Measurements from ENCODE around the gene KCNMB2. TPM values are rescaled to one million over a fixed set of nuclear protein-coding genes. Genes with fewer than 3 reads are reported as not detected.

Gene KCNMB2
- total and polyA plus RNA-seq, 2 experiments from 2014 or later: not detected

GRCh38 chr3:178777718-178778411 is 241.6 kb downstream of the KCNMB2 start:
- no peaks in the 10 kb centered on the region for H3K36me3 ChIP-seq (ENCODE audit: low read depth)
- H2AFZ ChIP-seq: no peak overlapping the region
- no peaks in the 10 kb centered on the region for H3K9me2 ChIP-seq (ENCODE audit: insufficient read depth)
- WGBS, 2 experiments (ENCODE audit: low coverage in 1 of 2, low lambda C conversion rate in 2 of 2, missing lambda C conversion rate in 2 of 2): 12 to 16% methylated on average over 4 of the region's 4 CpGs
- H3K9me3 ChIP-seq (ENCODE audit: low read depth): no peaks in the 10 kb centered on the region
- TF ChIP-seq EZH2phosphoT487 (IDR thresholded peaks at IDR 0.05; ENCODE audit: insufficient read depth, low read depth) (no peak), EZH2 (IDR thresholded peaks at IDR 0.05; ENCODE audit: insufficient read depth, poor library complexity, severe bottlenecking) (no peak)
- H3K4me2 ChIP-seq (ENCODE audit: unreplicated experiment): no peak overlapping the region
- H4K20me1 ChIP-seq (ENCODE audit: insufficient read depth): no peaks in the 10 kb centered on the region
- no peaks in the 10 kb centered on the region for H3K27me3 ChIP-seq (replicated peaks; ENCODE audit: insufficient read depth)
- H3K9ac ChIP-seq: no peak overlapping the region
- peak; percentile 56 for DNase-seq
- H3K4me1 ChIP-seq (ENCODE audit: insufficient read depth): no peaks in the 10 kb centered on the region
- no peak overlapping the region for H3K4me3 ChIP-seq
- H3K79me2 ChIP-seq (ENCODE audit: insufficient read depth): no peaks in the 10 kb centered on the region
- H3K27ac ChIP-seq: no peak overlapping the region
- in situ Hi-C loops (cut with MboI): no loop called here
- H3F3A ChIP-seq (ENCODE audit: insufficient read depth): no peaks in the 10 kb centered on the region

- DNase-seq: no peak
- no peaks in the 10 kb centered on the region for H3F3A ChIP-seq (ENCODE audit: insufficient read depth)
- H3K9me2 ChIP-seq (ENCODE audit: insufficient read depth): no peaks in the 10 kb centered on the region
- no peaks in the 10 kb centered on the region for H3K27me3 ChIP-seq (replicated peaks; ENCODE audit: insufficient read depth)
- H3K9me3 ChIP-seq (ENCODE audit: low read depth): no peaks in the 10 kb centered on the region
- no peak overlapping the region for H3K9ac ChIP-seq
- in situ Hi-C loops (cut with MboI): no loop called here
- H2AFZ ChIP-seq: no peak overlapping the region
- no peaks in the 10 kb centered on the region for H3K4me1 ChIP-seq (ENCODE audit: insufficient read depth)
- no peaks in the 10 kb centered on the region for H3K79me2 ChIP-seq (ENCODE audit: insufficient read depth)
- no peak overlapping the region for H3K4me2 ChIP-seq (ENCODE audit: unreplicated experiment)
- H3K36me3 ChIP-seq (ENCODE audit: low read depth): no peaks in the 10 kb centered on the region
- H3K4me3 ChIP-seq: no peak overlapping the region
- TF ChIP-seq EZH2phosphoT487 (IDR thresholded peaks at IDR 0.05; ENCODE audit: insufficient read depth, low read depth) (no peak), EZH2 (IDR thresholded peaks at IDR 0.05; ENCODE audit: insufficient read depth, poor library complexity, severe bottlenecking) (no peak)
- H4K20me1 ChIP-seq (ENCODE audit: insufficient read depth): no peaks in the 10 kb centered on the region
- 37 to 42% methylated on average over 4 of the region's 4 CpGs for WGBS, 2 experiments (ENCODE audit: low coverage in 1 of 2, low lambda C conversion rate in 2 of 2, missing lambda C conversion rate in 2 of 2)
- no peak overlapping the region for H3K27ac ChIP-seq
Measured at GRCh38 chr3:178778589-178778988, 242.4 kb downstream of the KCNMB2 start.

- Histone ChIP-seq H2AFZ (no peak overlapping the region), H3K36me3 (ENCODE audit: low read depth) (no peaks in the 10 kb centered on the region), H3K4me1 (ENCODE audit: insufficient read depth) (no peaks in the 10 kb centered on the region), H3K27ac (no peak overlapping the region), H3F3A (ENCODE audit: insufficient read depth) (no peaks in the 10 kb centered on the region), H3K79me2 (ENCODE audit: insufficient read depth) (no peaks in the 10 kb centered on the region), H3K4me3 (no peak overlapping the region), H3K9me3 (ENCODE audit: low read depth) (no peaks in the 10 kb centered on the region), H3K9me2 (ENCODE audit: insufficient read depth) (no peaks in the 10 kb centered on the region), H3K9ac (no peak overlapping the region), H3K4me2 (ENCODE audit: unreplicated experiment) (no peak overlapping the region), H4K20me1 (ENCODE audit: insufficient read depth) (no peaks in the 10 kb centered on the region), H3K27me3 (replicated peaks; ENCODE audit: insufficient read depth) (no peaks in the 10 kb centered on the region)
- no peak for DNase-seq
- in situ Hi-C loops (cut with MboI): no loop called here
- TF ChIP-seq EZH2 (IDR thresholded peaks at IDR 0.05; ENCODE audit: insufficient read depth, poor library complexity, severe bottlenecking) (no peak), EZH2phosphoT487 (IDR thresholded peaks at IDR 0.05; ENCODE audit: insufficient read depth, low read depth) (no peak)
Measured at GRCh38 chr3:178785961-178786360, 249.7 kb downstream of the KCNMB2 start.

- no peak for TF ChIP-seq EZH2 (IDR thresholded peaks at IDR 0.05; ENCODE audit: insufficient read depth, poor library complexity, severe bottlenecking)
- TF ChIP-seq EZH2phosphoT487 (IDR thresholded peaks at IDR 0.05; ENCODE audit: insufficient read depth, low read depth): no peak
- no peaks in the 10 kb centered on the region for H3K79me2 ChIP-seq (ENCODE audit: insufficient read depth)
- H3K4me3 ChIP-seq: no peak overlapping the region
- no peak overlapping the region for H3K4me2 ChIP-seq (ENCODE audit: unreplicated experiment)
- H3K9me3 ChIP-seq (ENCODE audit: low read depth): no peaks in the 10 kb centered on the region
- no peaks in the 10 kb centered on the region for H3K27me3 ChIP-seq (replicated peaks; ENCODE audit: insufficient read depth)
- no peak overlapping the region for H3K27ac ChIP-seq
- H3F3A ChIP-seq (ENCODE audit: insufficient read depth): no peaks in the 10 kb centered on the region
- no peak overlapping the region for H3K9ac ChIP-seq
- no peaks in the 10 kb centered on the region for H3K4me1 ChIP-seq (ENCODE audit: insufficient read depth)
- H2AFZ ChIP-seq: no peak overlapping the region
- no peak for DNase-seq
- no peaks in the 10 kb centered on the region for H3K36me3 ChIP-seq (ENCODE audit: low read depth)
- no peaks in the 10 kb centered on the region for H3K9me2 ChIP-seq (ENCODE audit: insufficient read depth)
- H4K20me1 ChIP-seq (ENCODE audit: insufficient read depth): no peaks in the 10 kb centered on the region
- in situ Hi-C loops (cut with MboI): no loop called here
- WGBS, 2 experiments (ENCODE audit: low coverage in 1 of 2, low lambda C conversion rate in 2 of 2, missing lambda C conversion rate in 2 of 2): 13 to 14% methylated on average over 1 of the region's 1 CpG
Measured at GRCh38 chr3:178787960-178788359, 251.7 kb downstream of the KCNMB2 start.

GRCh38 chr3:178794711-178795110 is 258.5 kb downstream of the KCNMB2 start:
- Histone ChIP-seq H3K4me3 (no peak overlapping the region), H3K9me3 (ENCODE audit: low read depth) (no peaks in the 10 kb centered on the region), H3K36me3 (ENCODE audit: low read depth) (no peaks in the 10 kb centered on the region), H3K27me3 (replicated peaks; ENCODE audit: insufficient read depth) (no peaks in the 10 kb centered on the region), H3K79me2 (ENCODE audit: insufficient read depth) (no peaks in the 10 kb centered on the region), H2AFZ (no peak overlapping the region), H3K9ac (no peak overlapping the region), H4K20me1 (ENCODE audit: insufficient read depth) (no peaks in the 10 kb centered on the region), H3K4me1 (ENCODE audit: insufficient read depth) (no peaks in the 10 kb centered on the region), H3F3A (ENCODE audit: insufficient read depth) (no peaks in the 10 kb centered on the region), H3K4me2 (ENCODE audit: unreplicated experiment) (no peak overlapping the region), H3K27ac (no peak overlapping the region), H3K9me2 (ENCODE audit: insufficient read depth) (no peaks in the 10 kb centered on the region)
- in situ Hi-C loops (cut with MboI): no loop called here
- TF ChIP-seq EZH2 (IDR thresholded peaks at IDR 0.05; ENCODE audit: insufficient read depth, poor library complexity, severe bottlenecking) (no peak), EZH2phosphoT487 (IDR thresholded peaks at IDR 0.05; ENCODE audit: insufficient read depth, low read depth) (no peak)
- DNase-seq: no peak

Measured in GM23248 (cell line).